ENCODE results near the gene MINDY3.
"Not testable (repeated sequence)": the region's sequence is repeated elsewhere in the genome, so short reads cannot be mapped to it uniquely, and the experiment has no call there.

MINDY3 gene

GRCh38 chr10:15881542-15881941, 21.2 kb upstream of the MINDY3 start:
- H3K4me1 Mint-ChIP-seq = no peaks in the 10 kb centered on the region
- no peak overlapping the region for H3K4me3 Mint-ChIP-seq
- H3K9me3 Mint-ChIP-seq = no peaks in the 10 kb centered on the region
- no peak overlapping the region for H3K27ac Mint-ChIP-seq
- H3K36me3 Mint-ChIP-seq (ENCODE audit: low read depth) = no peaks in the 10 kb centered on the region
- no peaks in the 10 kb centered on the region for H3K27me3 Mint-ChIP-seq (ENCODE audit: low read depth)
- no peak for TF ChIP-seq CTCF (IDR thresholded peaks at IDR 0.05; ENCODE audit: unreplicated experiment in 3 of 3)

GRCh38 chr10:15879663-15880062, 19.4 kb upstream of the MINDY3 start:
- Mint-ChIP-seq H3K4me1 (no peaks in the 10 kb centered on the region), H3K27me3 (ENCODE audit: low read depth) (peaks cover 12% of the 10 kb centered on the region), H3K27ac (no peak overlapping the region), H3K36me3 (ENCODE audit: low read depth) (no peaks in the 10 kb centered on the region), H3K9me3 (peaks cover 8% of the 10 kb centered on the region), H3K4me3 (no peak overlapping the region)
- no peak for TF ChIP-seq CTCF (IDR thresholded peaks at IDR 0.05; ENCODE audit: unreplicated experiment in 3 of 3)

GRCh38 chr10:15879058-15879457, 18.8 kb upstream of the MINDY3 start:
- Mint-ChIP-seq H3K27me3 (ENCODE audit: low read depth) (peaks cover 15% of the 10 kb centered on the region), H3K4me3 (no peak overlapping the region), H3K27ac (no peak overlapping the region), H3K9me3 (peaks cover 12% of the 10 kb centered on the region), H3K4me1 (no peaks in the 10 kb centered on the region), H3K36me3 (ENCODE audit: low read depth) (no peaks in the 10 kb centered on the region)
- peak; percentile 73 to 84 (median 84) for TF ChIP-seq CTCF (IDR thresholded peaks at IDR 0.05; ENCODE audit: unreplicated experiment in 3 of 3)

- Mint-ChIP-seq H3K9me3 (peaks cover 13% of the 10 kb centered on the region), H3K27me3 (ENCODE audit: low read depth) (peaks cover 20% of the 10 kb centered on the region), H3K4me3 (no peak overlapping the region), H3K4me1 (no peaks in the 10 kb centered on the region), H3K27ac (no peak overlapping the region), H3K36me3 (ENCODE audit: low read depth) (no peaks in the 10 kb centered on the region)
- TF ChIP-seq CTCF (IDR thresholded peaks at IDR 0.05; ENCODE audit: unreplicated experiment in 3 of 3) = no peak
Measured at GRCh38 chr10:15877836-15878576, 17.7 kb upstream of the MINDY3 start.

GRCh38 chr10:15876274-15876673, 16.0 kb upstream of the MINDY3 start:
- H3K4me1 Mint-ChIP-seq; H3K36me3 Mint-ChIP-seq (ENCODE audit: low read depth); H3K27ac Mint-ChIP-seq; H3K4me3 Mint-ChIP-seq: not testable (repeated sequence)
- H3K9me3 Mint-ChIP-seq = peaks cover 13% of the 10 kb centered on the region
- H3K27me3 Mint-ChIP-seq (ENCODE audit: low read depth) = peaks cover 27% of the 10 kb centered on the region

- H3K4me3 Mint-ChIP-seq; H3K36me3 Mint-ChIP-seq (ENCODE audit: low read depth); H3K4me1 Mint-ChIP-seq: not testable (repeated sequence)
Measured at GRCh38 chr10:15872645-15873044, 12.3 kb upstream of the MINDY3 start.

GRCh38 chr10:15871823-15872222, 11.5 kb upstream of the MINDY3 start:
- no peak for TF ChIP-seq CTCF (IDR thresholded peaks at IDR 0.05; ENCODE audit: unreplicated experiment in 3 of 3)
- Mint-ChIP-seq H3K4me1 (no peaks in the 10 kb centered on the region), H3K4me3 (no peak overlapping the region), H3K27me3 (ENCODE audit: low read depth) (peaks cover 53% of the 10 kb centered on the region), H3K9me3 (peaks cover 13% of the 10 kb centered on the region), H3K36me3 (ENCODE audit: low read depth) (no peaks in the 10 kb centered on the region), H3K27ac (no peak overlapping the region)

More at GRCh38 chr10:15872645-15873044, 12.3 kb upstream of the MINDY3 start:
- Mint-ChIP-seq H3K27me3 (ENCODE audit: low read depth) (peaks cover 45% of the 10 kb centered on the region), H3K9me3 (peaks cover 13% of the 10 kb centered on the region)
- not testable (repeated sequence) for H3K27ac Mint-ChIP-seq

All from nephron (organoid).